ENCODE measurements around the gene TREM1.

TREM1 gene

GRCh38 chr6:41286544-41287346 is at the start of gene TREM1:
Gene TREM1, minus strand, starts transcription at chr6:41286682. Its CDS starts 27 bp downstream, at chr6:41286655.
- intact Hi-C loops (cut with DNase I) = no loop called here
- DNase-seq = peak in 13 of 42 donors; percentile 17 to 66 (median 37)

- intact Hi-C loops (cut with DNase I) = no loop called here
- DNase-seq = no peak
Observed at GRCh38 chr6:41335943-41336342, 49.5 kb upstream of the TREM1 start.

- DNase-seq = no peak
- intact Hi-C loops (cut with DNase I) = no loop called here
Observed at GRCh38 chr6:41335296-41335695, 48.8 kb upstream of the TREM1 start, which contains the start of gene NCR2. Gene NCR2, plus strand, starts transcription at chr6:41335608. Its CDS starts 269 bp downstream, at chr6:41335877.

GRCh38 chr6:41334482-41335040 is 48.1 kb upstream of the TREM1 start:
- intact Hi-C loops (cut with DNase I) = no loop called here
- DNase-seq = peak in 1 of 42 donors; percentile 10

- intact Hi-C loops (cut with DNase I) = no loop called here
- DNase-seq = no peak
Observed at GRCh38 chr6:41332842-41333736, 46.6 kb upstream of the TREM1 start.

- no peak for DNase-seq
- intact Hi-C loops (cut with DNase I) = no loop called here
Observed at GRCh38 chr6:41332241-41332640, 45.8 kb upstream of the TREM1 start.

- DNase-seq = no peak
- intact Hi-C loops (cut with DNase I) = no loop called here
Observed at GRCh38 chr6:41331401-41332150, 45.1 kb upstream of the TREM1 start.

GRCh38 chr6:41327177-41327576 is 40.7 kb upstream of the TREM1 start:
- intact Hi-C loops (cut with DNase I) = no loop called here
- no peak for DNase-seq

- intact Hi-C loops (cut with DNase I) = no loop called here
Observed at GRCh38 chr6:41326092-41326491, 39.6 kb upstream of the TREM1 start.

GRCh38 chr6:41325446-41326066 is 39.1 kb upstream of the TREM1 start:
- DNase-seq = no peak
- intact Hi-C loops (cut with DNase I) = no loop called here

More at GRCh38 chr6:41326092-41326491, 39.6 kb upstream of the TREM1 start:
- DNase-seq = no peak

GRCh38 chr6:41321183-41321582 is 34.7 kb upstream of the TREM1 start:
- intact Hi-C loops (cut with DNase I) = no loop called here
- no peak for DNase-seq

GRCh38 chr6:41318654-41319565 is 32.4 kb upstream of the TREM1 start:
- intact Hi-C loops (cut with DNase I) = no loop called here
- peak; percentile 59 to 89 (median 80) for DNase-seq

- intact Hi-C loops (cut with DNase I) = no loop called here
- DNase-seq = no peak
Observed at GRCh38 chr6:41318261-41318653, 31.8 kb upstream of the TREM1 start.

GRCh38 chr6:41315943-41316620 is 29.6 kb upstream of the TREM1 start:
- intact Hi-C loops (cut with DNase I) = no loop called here
- DNase-seq = no peak

GRCh38 chr6:41315203-41315602 is 28.7 kb upstream of the TREM1 start:
- intact Hi-C loops (cut with DNase I) = no loop called here
- no peak for DNase-seq

GRCh38 chr6:41306187-41306854 is 19.8 kb upstream of the TREM1 start:
- peak in 28 of 42 donors; percentile 18 to 80 (median 50) for DNase-seq
- intact Hi-C loops (cut with DNase I) = loop anchor here (10.0 kb wide), 1 partner anchor 212 kb away; no protein-coding TSS in a partner anchor
